A549 (cell line): ENCODE results near the gene TRMT10C. TPM values are rescaled to one million over a fixed set of nuclear protein-coding genes. Genes with fewer than 3 reads are reported as not detected.
"Not testable (repeated sequence)": the region's sequence is repeated elsewhere in the genome, so short reads cannot be mapped to it uniquely, and the experiment has no call there.

Experiments
- ATAC-seq, 2 experiments: fragments of 200-7000 bp in 1 of 2; fragments of >200 bp in 1 of 2; cut with Nextera tagmentation in 1 of 2; cut with Tn5 transposase in 1 of 2; 3 replicates each; pipeline versions ENCODE4 v1.8.0 to v1.9.1; 2018 to 2020; ENCODE audit warnings: mild to moderate bottlenecking in 1 of 2, moderate library complexity in 1 of 2
- CTCF ChIA-PET: fragments of 300-600 bp; sonication (Branson Sonifier 250); formaldehyde crosslinking; extraction: SDS; loops from one replicate; lab custom pipeline; 2021; ENCODE audit warnings: antibody characterized with exemption, inconsistent platforms; lab: Yijun Ruan, JAX
- POLR2A ChIA-PET: fragments of 350-600 bp; formaldehyde crosslinking; extraction: SDS; loops from one replicate; lab custom pipeline; 2021; ENCODE audit warnings: antibody characterized with exemption, inconsistent platforms; lab: Yijun Ruan, JAX
- DNase-seq, 2 experiments: peaks; one replicate each; pipeline versions ENCODE4 v3.0.0 to v3.0.0-alpha.2; 2011 to 2016; ENCODE audit warnings: low read depth in 1 of 2, low spot score in 1 of 2
- FAIRE-seq: peaks from 2 replicates; lab custom pipeline; 2011; peaks lifted over from hg19 to GRCh38; lab: Jason Lieb, UNC
- H3K27ac ChIP-seq, 2 experiments: fragments of >200 bp; sonication (Bioruptor Twin); formaldehyde crosslinking; 3 replicates each; pipeline ENCODE4 v1.5.1; 2016 to 2017
- H3K4me1 ChIP-seq: fragments of >200 bp; sonication (Bioruptor Twin); formaldehyde crosslinking; 3 replicates; pipeline ENCODE4 v1.6.1; 2016
- H3K4me2 ChIP-seq: fragments of >200 bp; sonication (Bioruptor Twin); formaldehyde crosslinking; 3 replicates; pipeline ENCODE4 v1.6.1; 2016
- H3K4me3 ChIP-seq: fragments of >200 bp; sonication (Bioruptor Twin); formaldehyde crosslinking; 3 replicates; pipeline ENCODE4 v1.5.1; 2016
- H3K9me3 ChIP-seq: fragments of >200 bp; sonication (Bioruptor Twin); formaldehyde crosslinking; 3 replicates; pipeline ENCODE4 v1.6.1; 2016
- BHLHE40 ChIP-seq: IDR thresholded peaks from 2 replicates; pipeline ENCODE4 v1.6.1; 2012; ENCODE audit warnings: low read depth, low read length, inconsistent platforms
- CBX2 ChIP-seq: fragments of 200-600 bp; sonication (generic); IDR thresholded peaks from 2 replicates; pipeline ENCODE4 v1.6.1; 2016; ENCODE audit warnings: low read depth, mild to moderate bottlenecking, borderline replicate concordance
- CHD4 ChIP-seq: fragments of 200-600 bp; sonication (generic); IDR thresholded peaks from 2 replicates; pipeline ENCODE4 v1.6.1; 2016; ENCODE audit warnings: antibody characterized with exemption, mild to moderate bottlenecking, borderline replicate concordance
- CTCF ChIP-seq: fragments of >200 bp; sonication (Bioruptor Twin); formaldehyde crosslinking; IDR thresholded peaks from 3 replicates; pipeline ENCODE4 v1.5.1; 2016
- EHF ChIP-seq: fragments of 250-450 bp; sonication (Bioruptor Pico); IDR thresholded peaks from 2 replicates; pipeline ENCODE4 v1.5.0; 2020; ENCODE audit warnings: mild to moderate bottlenecking
- EP300 ChIP-seq, 2 experiments: fragments of >200 bp; sonication (Bioruptor Twin); formaldehyde crosslinking; IDR thresholded peaks; 2 replicates in 1 of 2; 3 replicates in 1 of 2; pipeline ENCODE4 v1.6.1; 2016 to 2017
- FOXS1 ChIP-seq: fragments of 250-450 bp; sonication (Bioruptor Pico); IDR thresholded peaks from 2 replicates; pipeline ENCODE4 v1.5.0; 2020; ENCODE audit warnings: mild to moderate bottlenecking, moderate library complexity
- HDAC2 ChIP-seq: fragments of 200-600 bp; sonication (generic); IDR thresholded peaks from 2 replicates; pipeline ENCODE4 v1.6.1; 2016
- HES2 ChIP-seq: fragments of >200 bp; sonication (Bioruptor Twin); formaldehyde crosslinking; IDR thresholded peaks from 2 replicates; pipeline ENCODE4 v1.6.1; 2016
- HEYL ChIP-seq: fragments of 250-450 bp; sonication (Bioruptor Pico); IDR thresholded peaks from 2 replicates; pipeline ENCODE4 v1.8.0; 2021; ENCODE audit warnings: mild to moderate bottlenecking, moderate library complexity
- HOXA7 ChIP-seq: fragments of 250-450 bp; sonication (Bioruptor Pico); IDR thresholded peaks from 2 replicates; pipeline ENCODE4 v1.5.0; 2020; ENCODE audit warnings: mild to moderate bottlenecking, moderate library complexity
- HOXB13 ChIP-seq: fragments of 250-450 bp; sonication (Bioruptor Pico); IDR thresholded peaks from 2 replicates; pipeline ENCODE4 v1.5.0; 2020; ENCODE audit warnings: low read depth, mild to moderate bottlenecking, moderate library complexity
- HOXB5 ChIP-seq: fragments of 250-450 bp; sonication (Bioruptor Pico); IDR thresholded peaks from 2 replicates; pipeline ENCODE4 v1.5.0; 2020; ENCODE audit warnings: mild to moderate bottlenecking, moderate library complexity
- JUNB ChIP-seq: fragments of >200 bp; sonication (Bioruptor Twin); formaldehyde crosslinking; IDR thresholded peaks from 2 replicates; pipeline ENCODE4 v1.6.1; 2016
- KDM5A ChIP-seq: fragments of 200-600 bp; sonication (generic); IDR thresholded peaks from 2 replicates; pipeline ENCODE4 v1.6.1; 2016; ENCODE audit warnings: antibody characterized with exemption, mild to moderate bottlenecking
- MAFK ChIP-seq: fragments of 450-650 bp; IDR thresholded peaks from 2 replicates; pipeline ENCODE4 v1.6.1; 2014; ENCODE audit not compliant: partially characterized antibody
- MAX ChIP-seq: IDR thresholded peaks from 2 replicates; pipeline ENCODE4 v1.6.1; 2012
- MYC ChIP-seq: IDR thresholded peaks from 2 replicates; pipeline ENCODE4 v1.6.1; 2012; ENCODE audit warnings: mild to moderate bottlenecking, inconsistent platforms, low read length, improper control_type of control experiment, borderline replicate concordance
- NFE2L2 ChIP-seq: fragments of 150-350 bp; conservative IDR thresholded peaks from 2 replicates; pipeline ENCODE4 v1.6.1; 2014; ENCODE audit warnings: low read length
- PHF8 ChIP-seq: fragments of 200-600 bp; sonication (generic); IDR thresholded peaks from 2 replicates; pipeline ENCODE4 v1.6.1; 2016; ENCODE audit warnings: low read depth, mild to moderate bottlenecking, antibody characterized with exemption, moderate library complexity, borderline replicate concordance
- RARB ChIP-seq: fragments of 250-450 bp; sonication (Bioruptor Pico); IDR thresholded peaks from 2 replicates; pipeline ENCODE4 v1.8.0; 2021; ENCODE audit warnings: mild to moderate bottlenecking, moderate library complexity
- RNF2 ChIP-seq: fragments of 200-600 bp; sonication (generic); IDR thresholded peaks from 2 replicates; pipeline ENCODE4 v1.6.1; 2016; ENCODE audit warnings: low read depth, mild to moderate bottlenecking, antibody characterized with exemption, moderate library complexity, borderline replicate concordance
- SREBF2 ChIP-seq: fragments of 450-650 bp; IDR thresholded peaks from 2 replicates; pipeline ENCODE4 v1.6.1; 2014; ENCODE audit warnings: mild to moderate bottlenecking, moderate library complexity
- ZSCAN20 ChIP-seq: fragments of 250-450 bp; sonication (Bioruptor Pico); IDR thresholded peaks from 2 replicates; pipeline ENCODE4 v1.8.0; 2022; ENCODE audit warnings: mild to moderate bottlenecking, moderate library complexity
- WGBS: methylation state at CpG from one replicate; pipeline ENCODE4 v1.1.6; 2017; ENCODE audit errors: missing lambda C conversion rate; 5-methylcytosine and 5-hydroxymethylcytosine counted together
- polyA plus RNA-seq, 4 experiments: library from polyadenylated mRNA; depleted of rRNA in 3 of 4; stranded (reverse); fragments of >200 nt; fragmentation: RNase III in 1 of 4; extraction: RNeasy Plus Mini Kit Qiagen cat#74134 plus additional on column Dnase treatment in 1 of 4; gene quantifications; 2 replicates in 3 of 4; 3 replicates in 1 of 4; pipeline ENCODE4 v1.2.3, GENCODE V29; 2011 to 2017

TRMT10C gene
- polyA plus RNA-seq, 2 of the 4 experiments (the other 2 are of a cell fraction), result 30.8 to 37.0 TPM

GRCh38 chr3:101591071-101591470, 29.4 kb downstream of the TRMT10C start:
- no peak overlapping the region for H3K27ac ChIP-seq
- ATAC-seq, result no peak
- H3K4me2 ChIP-seq, result no peak overlapping the region
- TF ChIP-seq MYC (no peak), RNF2 (no peak), ZSCAN20 (CRISPR knock-in tag) (no peak), EHF (CRISPR knock-in tag) (no peak)
- H3K4me1 ChIP-seq, result no peaks in the 10 kb centered on the region
- H3K9me3 ChIP-seq, result no peaks in the 10 kb centered on the region
- 87% methylated on average over 3 of the region's 3 CpGs for WGBS
- no peak for FAIRE-seq
- POLR2A ChIA-PET, result no interaction called here
- DNase-seq, result no peak
- CTCF ChIA-PET, result no interaction called here
- H3K4me3 ChIP-seq, result no peak overlapping the region

GRCh38 chr3:101602731-101603130, 41.1 kb downstream of the TRMT10C start:
- no peak for FAIRE-seq

GRCh38 chr3:101603184-101603583, 41.5 kb downstream of the TRMT10C start:
- no peak for ATAC-seq
- DNase-seq, result no peak
- TF ChIP-seq BHLHE40, result no peak
- Histone ChIP-seq H3K4me3 (no peak overlapping the region), H3K27ac (no peak overlapping the region), H3K9me3 (no peaks in the 10 kb centered on the region), H3K4me1 (no peaks in the 10 kb centered on the region), H3K4me2 (no peak overlapping the region)
- CTCF ChIA-PET, result no interaction called here
- no peak for FAIRE-seq
- WGBS, result 100% methylated on average over 1 of the region's 1 CpG
- POLR2A ChIA-PET, result no interaction called here

More at GRCh38 chr3:101602731-101603130, 41.1 kb downstream of the TRMT10C start:
- ChIA-PET POLR2A (no interaction called here), CTCF (no interaction called here)
- DNase-seq, result no peak
- Histone ChIP-seq H3K4me2 (no peak overlapping the region), H3K4me1 (no peaks in the 10 kb centered on the region)
- WGBS, result 92% methylated on average over 3 of the region's 3 CpGs
- no peak for TF ChIP-seq KDM5A
- TF ChIP-seq HEYL, result no peak
- no peak for TF ChIP-seq PHF8
- TF ChIP-seq JUNB, result no peak
- no peak for TF ChIP-seq NFE2L2
- no peak for TF ChIP-seq HOXA7
- TF ChIP-seq EP300 (IDR thresholded peaks at IDR 0.05), result no peak
- TF ChIP-seq SREBF2, result no peak
- TF ChIP-seq HOXB13 (CRISPR knock-in tag), result no peak
- no peak for TF ChIP-seq CHD4
- TF ChIP-seq FOXS1 (CRISPR knock-in tag), result no peak
- TF ChIP-seq MAX, result no peak
- no peak for TF ChIP-seq RARB (CRISPR knock-in tag)
- TF ChIP-seq CBX2, result no peak
- no peak for TF ChIP-seq HOXB5 (CRISPR knock-in tag)
- TF ChIP-seq, all 56 proteins: peak for 0
- Histone ChIP-seq H3K27ac (no peak overlapping the region), H3K9me3 (no peaks in the 10 kb centered on the region), H3K4me3 (no peak overlapping the region)
- no peak for ATAC-seq

GRCh38 chr3:101605398-101605797, 43.7 kb downstream of the TRMT10C start:
- CTCF ChIA-PET, FAIRE-seq, DNase-seq, H3K27ac ChIP-seq, H3K4me2 ChIP-seq, H3K4me1 ChIP-seq, POLR2A ChIA-PET, ATAC-seq, H3K4me3 ChIP-seq, H3K9me3 ChIP-seq: not testable (repeated sequence)
- WGBS, result 72% methylated on average over 10 of the region's 10 CpGs

GRCh38 chr3:101611023-101611422, 49.4 kb downstream of the TRMT10C start:
- DNase-seq (no peak), FAIRE-seq (no peak), ATAC-seq (no peak)
- WGBS, result 98% methylated on average over 2 of the region's 2 CpGs
- Histone ChIP-seq H3K9me3 (no peaks in the 10 kb centered on the region), H3K4me3 (no peak overlapping the region), H3K4me2 (no peak overlapping the region), H3K27ac (no peak overlapping the region), H3K4me1 (no peaks in the 10 kb centered on the region)
- ChIA-PET POLR2A (no interaction called here), CTCF (no interaction called here)
- TF ChIP-seq CTCF (no peak), HDAC2 (no peak), MAFK (no peak), HES2 (no peak), HOXB5 (CRISPR knock-in tag) (no peak)

GRCh38 chr3:101613014-101613413, 51.3 kb downstream of the TRMT10C start:
- H3K27ac ChIP-seq, H3K4me1 ChIP-seq, H3K9me3 ChIP-seq, ATAC-seq, FAIRE-seq, POLR2A ChIA-PET, H3K4me2 ChIP-seq, DNase-seq, H3K4me3 ChIP-seq: not testable (repeated sequence)
- WGBS, result 78% methylated on average over 8 of the region's 9 CpGs
- CTCF ChIA-PET, result interaction anchor here (1.2 kb wide), 1 partner anchor 95 kb away, joined by 3 read pairs; no protein-coding TSS in a partner anchor
